Sigmoid colon (tissue), 7 donors: ENCODE results near the gene USP24. TPM values are rescaled to one million over a fixed set of nuclear protein-coding genes. Genes with fewer than 3 reads are reported as not detected.
A peak's percentile ranks its signal among the peaks of the same experiment; 100 is the strongest.

ENCODE experiments used
- DNase-seq: peaks from one replicate; pipeline ENCODE4 v3.0.0-alpha.2; 2019
- H3K27ac ChIP-seq, 4 donors: fragments of 200-600 bp; sonication (generic); one replicate each; pipeline ENCODE4 v1.5.1; 2016 to 2019; ENCODE audit warnings: mild to moderate bottlenecking in 1 of 4
- H3K27me3 ChIP-seq, 3 donors: fragments of 200-600 bp; sonication (generic); one replicate each; pipeline ENCODE4 v1.5.1; 2019; ENCODE audit warnings: mild to moderate bottlenecking in 1 of 3
- H3K36me3 ChIP-seq, 4 donors: fragments of 200-600 bp; sonication (generic); one replicate each; pipeline ENCODE4 v1.5.1; 2016 to 2019
- H3K4me1 ChIP-seq, 4 donors: fragments of 200-600 bp; sonication (generic); one replicate each; pipeline ENCODE4 v1.5.1; 2017 to 2019
- H3K4me3 ChIP-seq, 4 donors: fragments of 200-600 bp; sonication (generic); one replicate each; pipeline ENCODE4 v1.5.1; 2017 to 2019; ENCODE audit warnings: mild to moderate bottlenecking in 2 of 4, moderate library complexity in 1 of 4
- H3K9me3 ChIP-seq, 4 donors: fragments of 200-600 bp in 3 of 4; sonication (generic) in 3 of 4; one replicate each; pipeline versions ENCODE4 v1.5.1 to v1.6.1; 2013 to 2019
- CTCF ChIP-seq, 4 experiments: fragments of 450-650 bp in 3 of 4; fragments of 200-600 bp in 1 of 4; IDR thresholded peaks; one replicate each; pipeline ENCODE4 v1.5.1; 2016 to 2019; ENCODE audit warnings: antibody characterized with exemption in 4 of 4, mild to moderate bottlenecking in 3 of 4, moderate library complexity in 2 of 4
- EP300 ChIP-seq, 4 donors: sonication (generic); formaldehyde crosslinking; IDR thresholded peaks; one replicate each; pipeline ENCODE4 v1.6.1; 2017; ENCODE audit warnings: antibody characterized with exemption in 4 of 4
- POLR2A ChIP-seq, 2 donors: fragments of 450-650 bp; IDR thresholded peaks; one replicate each; pipeline ENCODE4 v1.6.1; 2016; ENCODE audit warnings: antibody characterized with exemption in 2 of 2, mild to moderate bottlenecking in 2 of 2, moderate library complexity in 2 of 2
- POLR2AphosphoS5 ChIP-seq, 4 donors: sonication (generic); formaldehyde crosslinking; IDR thresholded peaks; one replicate each; pipeline ENCODE4 v1.6.1; 2017; ENCODE audit warnings: antibody characterized with exemption in 4 of 4
- WGBS, 2 donors: extraction: QIAGEN DNeasy Blood & Tissue Kit; methylation state at CpG; one replicate each; pipeline ENCODE4 v1.1.7; 2013; 5-methylcytosine and 5-hydroxymethylcytosine counted together
- intact Hi-C: fragments of 100-400 bp; cut with DNase I; formaldehyde crosslinking; loops from one replicate; pipeline ENCODE4 v1.15.1; 2023
- polyA plus RNA-seq, 3 donors: library from polyadenylated mRNA; stranded (reverse); fragments of 200-250 nt; gene quantifications; one replicate each; pipeline ENCODE4 v1.2.3, GENCODE V29; 2013
- small RNA-seq, 3 donors: library from RNA; depleted of rRNA; stranded (forward); fragments of <200 nt; gene quantifications; one replicate each; pipeline ENCODE3, GENCODE V24; 2016
- total RNA-seq, 4 donors: library from RNA; depleted of rRNA; stranded (reverse); fragments of >200 nt; gene quantifications; one replicate each; pipeline ENCODE4 v1.1.0, GENCODE V29; 2016
- donor health status: healthy with polysubstance abuse.
- donor health status: Bipolar disorder and iron deficiency.
- donor health status: healthy.

The USP24 gene
- total and polyA plus RNA-seq, 7 donors: 3.6 to 66.2 (median 46.4) TPM

GRCh38 chr1:55021942-55022546 lies 193.1 kb downstream of the USP24 start:
- H3K27ac ChIP-seq: no peak overlapping the region
- no peak overlapping the region for H3K4me3 ChIP-seq
- peak; percentile 83 for DNase-seq
- no peaks in the 10 kb centered on the region for H3K36me3 ChIP-seq
- WGBS, 2 donors: 35 to 49% methylated on average over 15 of the region's 15 CpGs
- H3K4me1 ChIP-seq: no peaks in the 10 kb centered on the region
- H3K27me3 ChIP-seq: no peaks in the 10 kb centered on the region
- TF ChIP-seq POLR2A (IDR thresholded peaks at IDR 0.05): no peak
- peak in 3 of 4 experiments; percentile 43 to 70 (median 59) for TF ChIP-seq CTCF (IDR thresholded peaks at IDR 0.05)
- TF ChIP-seq POLR2AphosphoS5 (IDR thresholded peaks at IDR 0.05): no peak
- TF ChIP-seq EP300 (IDR thresholded peaks at IDR 0.05): no peak
- intact Hi-C loops: loop anchor here (2.0 kb wide), 1 partner anchor 71 kb away; no protein-coding TSS in a partner anchor
- peaks cover 0 to 2% (median 0%) of the 10 kb centered on the region in 4 donors for H3K9me3 ChIP-seq

GRCh38 chr1:55018395-55018794 lies 196.8 kb downstream of the USP24 start:
- H3K4me3 ChIP-seq: no peak overlapping the region
- no peak overlapping the region for H3K27ac ChIP-seq
- DNase-seq: no peak
- no peak for TF ChIP-seq POLR2A (IDR thresholded peaks at IDR 0.05)
- TF ChIP-seq EP300 (IDR thresholded peaks at IDR 0.05): no peak
- TF ChIP-seq CTCF (IDR thresholded peaks at IDR 0.05): no peak
- no peak for TF ChIP-seq POLR2AphosphoS5 (IDR thresholded peaks at IDR 0.05)
- peaks cover 0 to 2% (median 0%) of the 10 kb centered on the region in 4 donors for H3K9me3 ChIP-seq
- H3K4me1 ChIP-seq: no peaks in the 10 kb centered on the region
- peaks cover 0 to 11% (median 0%) of the 10 kb centered on the region in 3 donors for H3K27me3 ChIP-seq
- WGBS, 2 donors: 88 to 90% methylated on average over 9 of the region's 9 CpGs
- H3K36me3 ChIP-seq: no peaks in the 10 kb centered on the region
- intact Hi-C loops: no loop called here

Small RNAs within 50 kb of the gene (small RNA-seq; reads per million reads assigned to genes)
- gene MIR4422: 0 reads per million in 3 donors

Other genes with a start within 250 kb of the USP24 start
- gene TMEM61, start 234.7 kb downstream of the USP24 start, total RNA-seq: under 1 TPM in 2 of 4 donors, not detected in 2; 0.41 to 0.83 TPM
- 10 to 100 TPM; 12.6 to 15.3 (median 14.9) TPM for gene TMEM61, start 234.7 kb downstream of the USP24 start, polyA plus RNA-seq
- gene BSND, start 216.4 kb downstream of the USP24 start, total RNA-seq: not detected
- not detected for gene BSND, start 216.4 kb downstream of the USP24 start, polyA plus RNA-seq
- gene PCSK9, start 175.8 kb downstream of the USP24 start, total RNA-seq: under 1 TPM in 1 of 4 donors, not detected in 3; 0.28 TPM
- 10 to 100 TPM in 1 of 3 donors, 1 to 10 TPM in 2; 1.2 to 41.9 (median 5.5) TPM for gene PCSK9, start 175.8 kb downstream of the USP24 start, polyA plus RNA-seq